Lower lobe of right lung (tissue), 2 donors: ENCODE results near the gene OR9Q1. TPM values are rescaled to one million over a fixed set of nuclear protein-coding genes. Genes with fewer than 3 reads are reported as not detected.

Experiments
- ATAC-seq, 2 donors: fragments of 200-7000 bp; cut with Tn5 transposase; one replicate each; pipeline ENCODE4 v1.9.1; 2020 to 2022; ENCODE audit warnings: mild to moderate bottlenecking in 2 of 2, moderate library complexity in 2 of 2
- DNase-seq: peaks from one replicate; pipeline ENCODE4 v3.0.0-alpha.2; 2020
- H3K27ac ChIP-seq: fragments of 200-600 bp; one replicate; pipeline ENCODE4 v1.8.0; 2022
- H3K27me3 ChIP-seq: fragments of 200-600 bp; one replicate; pipeline ENCODE4 v1.8.0; 2022; ENCODE audit warnings: low read depth
- H3K36me3 ChIP-seq: fragments of 200-600 bp; one replicate; pipeline ENCODE4 v1.8.0; 2022; ENCODE audit warnings: mild to moderate bottlenecking
- H3K4me1 ChIP-seq: fragments of 200-600 bp; one replicate; pipeline ENCODE4 v1.8.0; 2022
- H3K4me3 ChIP-seq: fragments of 200-600 bp; one replicate; pipeline ENCODE4 v1.8.0; 2022; ENCODE audit warnings: mild to moderate bottlenecking
- H3K9me3 ChIP-seq: fragments of 200-600 bp; one replicate; pipeline ENCODE4 v1.8.0; 2022
- CTCF ChIP-seq: fragments of 200-600 bp; IDR thresholded peaks from one replicate; pipeline ENCODE4 v1.8.0; 2022; ENCODE audit warnings: antibody characterized with exemption, mild to moderate bottlenecking
- intact Hi-C: fragments of 100-400 bp; cut with DNase I; formaldehyde crosslinking; loops from one replicate; pipeline ENCODE4 v1.11.0; 2022
- long read RNA-seq: library from polyadenylated mRNA; unstranded; transcript quantifications from one replicate; pipeline ENCODE4 v2.0.0, GENCODE V29; 2021
- total RNA-seq: library from RNA; stranded (reverse); fragmentation: NEBNext Ultra II Directional; extraction: Animal tissue kit (Norgen Biotek cat#: 25700); gene quantifications from one replicate; pipeline ENCODE4 v1.2.1, GENCODE V29; 2021
- donor health status: DM: no; HTN: yes; CAD: no; lungs with severe emphysema.

OR9Q1 gene
- not detected for total RNA-seq
- long read RNA-seq = 0 reads

- Histone ChIP-seq H3K27me3 (no peaks in the 10 kb centered on the region), H3K9me3 (no peaks in the 10 kb centered on the region), H3K36me3 (no peaks in the 10 kb centered on the region), H3K4me3 (peak within 1 kb of the TSS; percentile 7), H3K4me1 (peaks cover 24% of the 10 kb centered on the region), H3K27ac (peak within 1 kb of the TSS; percentile 39)
- DNase-seq = no peak
- no peak for TF ChIP-seq CTCF
- no peak for ATAC-seq
- intact Hi-C loops = no loop called here
Measured at GRCh38 chr11:58023435-58023931, at the start of gene OR9Q1. OR9Q1 (plus strand) TSS chr11:58023881; CDS start chr11:58179445, 155,564 bp downstream.

GRCh38 chr11:57974132-57974531 is 49.5 kb upstream of the OR9Q1 start:
- intact Hi-C loops = no loop called here
- Histone ChIP-seq H3K4me1 (no peaks in the 10 kb centered on the region), H3K36me3 (no peaks in the 10 kb centered on the region), H3K9me3 (no peaks in the 10 kb centered on the region), H3K27me3 (no peaks in the 10 kb centered on the region), H3K4me3 (no peak overlapping the region), H3K27ac (no peak overlapping the region)
- no peak for TF ChIP-seq CTCF
- ATAC-seq (no peak), DNase-seq (no peak)

GRCh38 chr11:57974848-57975601 is 48.7 kb upstream of the OR9Q1 start:
- Histone ChIP-seq H3K4me3 (no peak overlapping the region), H3K36me3 (no peaks in the 10 kb centered on the region), H3K27ac (no peak overlapping the region), H3K9me3 (no peaks in the 10 kb centered on the region), H3K4me1 (no peaks in the 10 kb centered on the region), H3K27me3 (no peaks in the 10 kb centered on the region)
- ATAC-seq = peak; percentile 59 to 64
- intact Hi-C loops = no loop called here
- TF ChIP-seq CTCF = no peak
- DNase-seq = no peak

GRCh38 chr11:57977709-57978108 is 46.0 kb upstream of the OR9Q1 start:
- intact Hi-C loops = no loop called here
- ATAC-seq (peak in 1 of 2 donors; percentile 51), DNase-seq (no peak)
- no peak overlapping the region for H3K4me3 ChIP-seq
- no peaks in the 10 kb centered on the region for H3K36me3 ChIP-seq
- H3K27me3 ChIP-seq = no peaks in the 10 kb centered on the region
- no peak for TF ChIP-seq CTCF
- no peak overlapping the region for H3K27ac ChIP-seq
- no peaks in the 10 kb centered on the region for H3K4me1 ChIP-seq
- no peaks in the 10 kb centered on the region for H3K9me3 ChIP-seq

GRCh38 chr11:57978686-57979531 is 44.8 kb upstream of the OR9Q1 start:
- no peak for ATAC-seq
- intact Hi-C loops = no loop called here
- DNase-seq = no peak

More at GRCh38 chr11:57978686-57979531, 44.8 kb upstream of the OR9Q1 start:
- H3K4me1 ChIP-seq = no peaks in the 10 kb centered on the region
- H3K4me3 ChIP-seq = no peak overlapping the region
- H3K27ac ChIP-seq = no peak overlapping the region
- no peaks in the 10 kb centered on the region for H3K9me3 ChIP-seq
- no peak for TF ChIP-seq CTCF
- no peaks in the 10 kb centered on the region for H3K36me3 ChIP-seq
- no peaks in the 10 kb centered on the region for H3K27me3 ChIP-seq
